GM12878 (cell line): ENCODE results near the gene KIRREL1. TPM values are rescaled to one million over a fixed set of nuclear protein-coding genes. Genes with fewer than 3 reads are reported as not detected.

Experiments
- ATAC-seq: fragments of 200-7000 bp; cut with Tn5 transposase; 3 replicates; pipeline ENCODE4 v1.9.1; 2020; ENCODE audit warnings: mild to moderate bottlenecking, moderate library complexity
- BruUV-seq: library from RNA; stranded (reverse); fragments of 400-500 nt; replicated peaks from 2 replicates; lab custom pipeline; 2021; lab: Mats Ljungman, UMichigan
- CTCF ChIA-PET: fragments of 300-600 bp; sonication (Branson Sonifier 250); formaldehyde crosslinking; extraction: SDS; loops from one replicate; lab custom pipeline; 2021; ENCODE audit warnings: inconsistent platforms; lab: Yijun Ruan, JAX
- POLR2A ChIA-PET: fragments of 350-600 bp; formaldehyde crosslinking; extraction: SDS; loops from one replicate; lab custom pipeline; 2021; ENCODE audit warnings: inconsistent platforms; lab: Charles Lee
- RAD21 ChIA-PET: fragments of 300-600 bp; sonication (Branson Sonifier 250); formaldehyde crosslinking; loops from one replicate; lab custom pipeline; 2023; ENCODE audit warnings: antibody characterized with exemption; ENCODE audit not compliant: unreplicated experiment; lab: Charles Lee
- SMC1A ChIA-PET: fragments of 300-600 bp; sonication (Branson Sonifier 250); formaldehyde crosslinking; loops from one replicate; lab custom pipeline; 2023; ENCODE audit not compliant: unreplicated experiment, uncharacterized antibody; lab: Charles Lee
- DNase-seq: peaks from one replicate; pipeline ENCODE4 v3.0.0-alpha.2; 2011; ENCODE audit warnings: low read depth, low spot score
- FAIRE-seq: peaks from 3 replicates; lab custom pipeline; 2011; peaks lifted over from hg19 to GRCh38; lab: Jason Lieb, UNC
- H2AFZ ChIP-seq: 2 replicates; pipeline ENCODE4 v1.6.0; 2011; ENCODE audit warnings: low read depth, low read length, control low read depth; ENCODE audit not compliant: control insufficient read depth
- H3K27ac ChIP-seq: 2 replicates; pipeline ENCODE4 v1.5.1; 2011; ENCODE audit warnings: control low read depth; ENCODE audit not compliant: control insufficient read depth, insufficient read depth
- H3K27me3 ChIP-seq, 2 experiments: replicated peaks in 1 of 2; 2 replicates each; pipeline versions ENCODE4 v1.6.0 to v1.6.1; 2011; ENCODE audit warnings: low read length in 1 of 2; ENCODE audit not compliant: control insufficient read depth in 2 of 2, insufficient read depth in 2 of 2
- H3K36me3 ChIP-seq, 2 experiments: 2 replicates each; pipeline ENCODE4 v1.5.1; 2011; ENCODE audit warnings: low read length in 1 of 2; ENCODE audit not compliant: control insufficient read depth in 2 of 2, insufficient read depth in 2 of 2
- H3K4me1 ChIP-seq: 2 replicates; pipeline ENCODE4 v1.6.1; 2011; ENCODE audit warnings: mild to moderate bottlenecking, low read length, moderate library complexity, mixed read lengths; ENCODE audit not compliant: control insufficient read depth, insufficient read depth
- H3K4me2 ChIP-seq: 2 replicates; pipeline ENCODE4 v1.6.0; 2011; ENCODE audit warnings: control low read depth; ENCODE audit not compliant: control insufficient read depth, insufficient read depth
- H3K4me3 ChIP-seq: fragments of 200-600 bp; sonication (generic); 2 replicates; pipeline ENCODE4 v1.5.1; 2016
- H3K79me2 ChIP-seq: 2 replicates; pipeline ENCODE4 v1.6.0; 2011; ENCODE audit warnings: low read length; ENCODE audit not compliant: control insufficient read depth, insufficient read depth
- H3K9ac ChIP-seq: 2 replicates; pipeline ENCODE4 v1.8.0; 2011; ENCODE audit warnings: low read length, control low read depth, mixed read lengths; ENCODE audit not compliant: control insufficient read depth, insufficient read depth
- H3K9me3 ChIP-seq: replicated peaks from 3 replicates; pipeline ENCODE4 v1.5.1; 2011; ENCODE audit warnings: mild to moderate bottlenecking, low read length; ENCODE audit not compliant: control insufficient read depth, insufficient read depth
- H4K20me1 ChIP-seq: 2 replicates; pipeline ENCODE4 v1.6.0; 2011; ENCODE audit not compliant: control insufficient read depth, insufficient read depth
- FOXM1 ChIP-seq: IDR thresholded peaks from 2 replicates; pipeline ENCODE4 v1.6.1; 2012; ENCODE audit warnings: low read depth, mild to moderate bottlenecking, inconsistent platforms, low read length, moderate library complexity
- JUND ChIP-seq: IDR thresholded peaks from 2 replicates; pipeline ENCODE4 v1.6.1; 2012; ENCODE audit warnings: low read depth, mild to moderate bottlenecking, low read length, improper control_type of control experiment, moderate library complexity
- SMAD5 ChIP-seq: IDR thresholded peaks from 2 replicates; pipeline ENCODE4 v1.6.1; 2016; ENCODE audit warnings: antibody characterized with exemption, low read depth
- TARDBP ChIP-seq: IDR thresholded peaks from 2 replicates; pipeline ENCODE4 v1.6.1; 2016; ENCODE audit warnings: borderline replicate concordance
- YY1 ChIP-seq: IDR thresholded peaks from 2 replicates; pipeline ENCODE4 v1.6.1; 2011; ENCODE audit warnings: low read depth, mild to moderate bottlenecking, low read length
- ZBED1 ChIP-seq: IDR thresholded peaks from 2 replicates; pipeline ENCODE4 v1.6.1; 2016; ENCODE audit warnings: borderline replicate concordance
- ZNF207 ChIP-seq: fragments of 450-650 bp; IDR thresholded peaks from 2 replicates; pipeline ENCODE4 v1.6.1; 2014; ENCODE audit warnings: antibody characterized with exemption, mild to moderate bottlenecking, borderline replicate concordance
- ZSCAN29 ChIP-seq: fragments of 450-650 bp; IDR thresholded peaks from 2 replicates; pipeline ENCODE4 v1.6.1; 2017; ENCODE audit warnings: mild to moderate bottlenecking, moderate library complexity
- WGBS: methylation state at CpG from one replicate; pipeline ENCODE4 v1.1.6; 2016; ENCODE audit warnings: low lambda C conversion rate; ENCODE audit not compliant: insufficient replicate concordance, insufficient coverage; ENCODE audit errors: missing lambda C conversion rate; 5-methylcytosine and 5-hydroxymethylcytosine counted together
- in situ Hi-C: fragments of 300-500 bp; cut with MboI; formaldehyde crosslinking; loops from 9 replicates; pipeline ENCODE4 v1.14.3; 2018; ENCODE audit warnings: mixed read lengths
- intact Hi-C: fragments of 100-400 bp; cut with micrococcal nuclease; formaldehyde crosslinking; loops from one replicate; pipeline ENCODE4 v1.14.2; 2022; ENCODE audit not compliant: unreplicated experiment
- polyA plus RNA-seq, 11 experiments: library from polyadenylated mRNA; depleted of rRNA in 4 of 11; unstranded in 6 of 11; stranded (reverse) in 5 of 11; fragments of >200 nt; fragmentation: Nextera tagmentation in 4 of 11; fragmentation: Illumina TruSeq in 1 of 11; extraction: Ambion mirVana in 4 of 11; extraction: Trizol in 1 of 11; gene quantifications; 1 replicate in 1 of 11; 2 replicates in 10 of 11; pipeline versions ENCODE4 v1.2.1 to v1.2.3, GENCODE V29; 2011 to 2016; ENCODE audit warnings: inconsistent platforms in 2 of 11, missing spikeins in 2 of 11, low read depth in 1 of 11
- total RNA-seq, 4 experiments: library from RNA; depleted of rRNA in 3 of 4; stranded (reverse); fragments of >200 nt in 3 of 4; fragmentation: Illumina TruSeq in 1 of 4; extraction: Trizol in 1 of 4; gene quantifications; 2 replicates each; pipeline versions ENCODE4 v1.2.1 to v1.2.3, GENCODE V29; 2013 to 2021
- TF ChIP-seq, protein P1 (sequence below): fragments of 450-650 bp; conservative IDR thresholded peaks from 2 replicates; pipeline ENCODE4 v1.6.1; 2017; ENCODE audit warnings: mild to moderate bottlenecking, moderate library complexity
- TF ChIP-seq, protein P2 (sequence below): fragments of 450-650 bp; IDR thresholded peaks from 2 replicates; pipeline ENCODE4 v1.6.1; 2016; ENCODE audit warnings: mild to moderate bottlenecking, moderate library complexity, borderline replicate concordance
- TF ChIP-seq, protein P3 (sequence below): fragments of 450-650 bp; IDR thresholded peaks from 2 replicates; pipeline ENCODE4 v1.6.1; 2018; ENCODE audit warnings: borderline replicate concordance, mild to moderate bottlenecking; ENCODE audit not compliant: partially characterized antibody
- TF ChIP-seq, protein P4 (sequence below): IDR thresholded peaks from 2 replicates; pipeline ENCODE4 v1.6.1; 2011; ENCODE audit warnings: borderline replicate concordance, low read depth, mild to moderate bottlenecking, moderate library complexity, mixed read lengths, low read length; ENCODE audit not compliant: insufficient read depth; ENCODE audit errors: extremely low read length

The KIRREL1 gene
- total and polyA plus RNA-seq, 10 of the 15 experiments (the other 5 are each of a cell fraction or from before 2014, with no cell fraction given) = 0.15 TPM; not detected in 9

DNA sequence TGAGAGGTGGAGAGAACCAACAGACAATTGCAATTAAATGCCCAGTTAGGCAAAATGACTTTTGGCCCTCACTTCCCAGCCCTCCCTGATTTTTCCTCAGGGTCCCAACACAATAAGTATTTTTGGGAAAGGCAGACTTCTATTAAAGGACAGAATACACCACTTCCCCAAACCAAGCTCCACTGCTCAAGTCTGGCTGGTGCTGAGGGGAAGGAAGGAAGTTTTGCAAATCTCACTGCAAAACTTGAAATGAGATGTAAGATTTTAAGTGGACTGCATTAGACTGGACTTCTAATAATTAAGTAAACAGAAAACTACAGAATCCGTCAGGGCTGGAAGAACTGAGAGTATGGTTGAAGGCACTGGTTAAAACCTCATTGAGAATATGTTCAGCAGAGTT lies 155.0 kb downstream of the KIRREL1 start:
- H3K4me1 ChIP-seq = peaks cover 6% of the 10 kb centered on the region; the same call in 1 of the 2 replicates
- BruUV-seq = no TSS peak
- no peak overlapping the region for H3K4me3 ChIP-seq
- no peaks in the 10 kb centered on the region for H3K79me2 ChIP-seq
- intact Hi-C loops = no loop called here
- no peak overlapping the region for H3K9ac ChIP-seq
- ChIA-PET POLR2A (no interaction called here), CTCF (interaction anchor here (1.6 kb wide), 1 partner anchor 24 kb away, joined by 6 read pairs; no protein-coding TSS in a partner anchor), SMC1A (no interaction called here), RAD21 (no interaction called here)
- no peak for FAIRE-seq
- ATAC-seq = no peak
- H3K9me3 ChIP-seq = no peaks in the 10 kb centered on the region; the same call in 2 of the 3 replicates
- no peak overlapping the region for H3K27ac ChIP-seq
- H3K4me2 ChIP-seq = no peak overlapping the region
- 0% methylated on average over 1 of the region's 1 CpG for WGBS
- H4K20me1 ChIP-seq = no peaks in the 10 kb centered on the region
- H2AFZ ChIP-seq = no peak overlapping the region
- no peaks in the 10 kb centered on the region for H3K27me3 ChIP-seq
- in situ Hi-C loops = no loop called here
- DNase-seq = no peak
- TF ChIP-seq ZBED1 (no peak), YY1 (no peak), ZSCAN29 (no peak), SMAD5 (no peak), JUND (no peak), ZNF207 (no peak), FOXM1 (no peak), TARDBP (no peak)
- TF ChIP-seq, protein P1, sequence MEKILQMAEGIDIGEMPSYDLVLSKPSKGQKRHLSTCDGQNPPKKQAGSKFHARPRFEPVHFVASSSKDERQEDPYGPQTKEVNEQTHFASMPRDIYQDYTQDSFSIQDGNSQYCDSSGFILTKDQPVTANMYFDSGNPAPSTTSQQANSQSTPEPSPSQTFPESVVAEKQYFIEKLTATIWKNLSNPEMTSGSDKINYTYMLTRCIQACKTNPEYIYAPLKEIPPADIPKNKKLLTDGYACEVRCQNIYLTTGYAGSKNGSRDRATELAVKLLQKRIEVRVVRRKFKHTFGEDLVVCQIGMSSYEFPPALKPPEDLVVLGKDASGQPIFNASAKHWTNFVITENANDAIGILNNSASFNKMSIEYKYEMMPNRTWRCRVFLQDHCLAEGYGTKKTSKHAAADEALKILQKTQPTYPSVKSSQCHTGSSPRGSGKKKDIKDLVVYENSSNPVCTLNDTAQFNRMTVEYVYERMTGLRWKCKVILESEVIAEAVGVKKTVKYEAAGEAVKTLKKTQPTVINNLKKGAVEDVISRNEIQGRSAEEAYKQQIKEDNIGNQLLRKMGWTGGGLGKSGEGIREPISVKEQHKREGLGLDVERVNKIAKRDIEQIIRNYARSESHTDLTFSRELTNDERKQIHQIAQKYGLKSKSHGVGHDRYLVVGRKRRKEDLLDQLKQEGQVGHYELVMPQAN = no peak
- TF ChIP-seq, protein P2, sequence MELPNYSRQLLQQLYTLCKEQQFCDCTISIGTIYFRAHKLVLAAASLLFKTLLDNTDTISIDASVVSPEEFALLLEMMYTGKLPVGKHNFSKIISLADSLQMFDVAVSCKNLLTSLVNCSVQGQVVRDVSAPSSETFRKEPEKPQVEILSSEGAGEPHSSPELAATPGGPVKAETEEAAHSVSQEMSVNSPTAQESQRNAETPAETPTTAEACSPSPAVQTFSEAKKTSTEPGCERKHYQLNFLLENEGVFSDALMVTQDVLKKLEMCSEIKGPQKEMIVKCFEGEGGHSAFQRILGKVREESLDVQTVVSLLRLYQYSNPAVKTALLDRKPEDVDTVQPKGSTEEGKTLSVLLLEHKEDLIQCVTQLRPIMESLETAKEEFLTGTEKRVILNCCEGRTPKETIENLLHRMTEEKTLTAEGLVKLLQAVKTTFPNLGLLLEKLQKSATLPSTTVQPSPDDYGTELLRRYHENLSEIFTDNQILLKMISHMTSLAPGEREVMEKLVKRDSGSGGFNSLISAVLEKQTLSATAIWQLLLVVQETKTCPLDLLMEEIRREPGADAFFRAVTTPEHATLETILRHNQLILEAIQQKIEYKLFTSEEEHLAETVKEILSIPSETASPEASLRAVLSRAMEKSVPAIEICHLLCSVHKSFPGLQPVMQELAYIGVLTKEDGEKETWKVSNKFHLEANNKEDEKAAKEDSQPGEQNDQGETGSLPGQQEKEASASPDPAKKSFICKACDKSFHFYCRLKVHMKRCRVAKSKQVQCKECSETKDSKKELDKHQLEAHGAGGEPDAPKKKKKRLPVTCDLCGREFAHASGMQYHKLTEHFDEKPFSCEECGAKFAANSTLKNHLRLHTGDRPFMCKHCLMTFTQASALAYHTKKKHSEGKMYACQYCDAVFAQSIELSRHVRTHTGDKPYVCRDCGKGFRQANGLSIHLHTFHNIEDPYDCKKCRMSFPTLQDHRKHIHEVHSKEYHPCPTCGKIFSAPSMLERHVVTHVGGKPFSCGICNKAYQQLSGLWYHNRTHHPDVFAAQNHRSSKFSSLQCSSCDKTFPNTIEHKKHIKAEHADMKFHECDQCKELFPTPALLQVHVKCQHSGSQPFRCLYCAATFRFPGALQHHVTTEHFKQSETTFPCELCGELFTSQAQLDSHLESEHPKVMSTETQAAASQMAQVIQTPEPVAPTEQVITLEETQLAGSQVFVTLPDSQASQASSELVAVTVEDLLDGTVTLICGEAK = no peak
- TF ChIP-seq, protein P3, sequence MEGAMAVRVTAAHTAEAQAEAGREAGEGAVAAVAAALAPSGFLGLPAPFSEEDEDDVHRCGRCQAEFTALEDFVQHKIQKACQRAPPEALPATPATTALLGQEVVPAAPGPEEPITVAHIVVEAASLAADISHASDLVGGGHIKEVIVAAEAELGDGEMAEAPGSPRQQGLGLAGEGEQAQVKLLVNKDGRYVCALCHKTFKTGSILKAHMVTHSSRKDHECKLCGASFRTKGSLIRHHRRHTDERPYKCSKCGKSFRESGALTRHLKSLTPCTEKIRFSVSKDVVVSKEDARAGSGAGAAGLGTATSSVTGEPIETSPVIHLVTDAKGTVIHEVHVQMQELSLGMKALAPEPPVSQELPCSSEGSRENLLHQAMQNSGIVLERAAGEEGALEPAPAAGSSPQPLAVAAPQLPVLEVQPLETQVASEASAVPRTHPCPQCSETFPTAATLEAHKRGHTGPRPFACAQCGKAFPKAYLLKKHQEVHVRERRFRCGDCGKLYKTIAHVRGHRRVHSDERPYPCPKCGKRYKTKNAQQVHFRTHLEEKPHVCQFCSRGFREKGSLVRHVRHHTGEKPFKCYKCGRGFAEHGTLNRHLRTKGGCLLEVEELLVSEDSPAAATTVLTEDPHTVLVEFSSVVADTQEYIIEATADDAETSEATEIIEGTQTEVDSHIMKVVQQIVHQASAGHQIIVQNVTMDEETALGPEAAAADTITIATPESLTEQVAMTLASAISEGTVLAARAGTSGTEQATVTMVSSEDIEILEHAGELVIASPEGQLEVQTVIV = no peak
- TF ChIP-seq, protein P4, sequence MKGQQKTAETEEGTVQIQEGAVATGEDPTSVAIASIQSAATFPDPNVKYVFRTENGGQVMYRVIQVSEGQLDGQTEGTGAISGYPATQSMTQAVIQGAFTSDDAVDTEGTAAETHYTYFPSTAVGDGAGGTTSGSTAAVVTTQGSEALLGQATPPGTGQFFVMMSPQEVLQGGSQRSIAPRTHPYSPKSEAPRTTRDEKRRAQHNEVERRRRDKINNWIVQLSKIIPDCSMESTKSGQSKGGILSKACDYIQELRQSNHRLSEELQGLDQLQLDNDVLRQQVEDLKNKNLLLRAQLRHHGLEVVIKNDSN = no peak
- H3K36me3 ChIP-seq = no peaks in the 10 kb centered on the region
